HG02763 (cell line): ENCODE data around the gene EMC7.
"Not testable (repeated sequence)": the region's sequence is repeated elsewhere in the genome, so short reads cannot be mapped to it uniquely, and the experiment has no call there.

Experiments used
- ATAC-seq: cut with Tn5 transposase; IDR thresholded peaks from one replicate; pipeline ENCODE4 v1.9.1; 2021; ENCODE audit warnings: mild to moderate bottlenecking, moderate library complexity; ENCODE audit not compliant: unreplicated experiment

The EMC7 gene

DNA sequence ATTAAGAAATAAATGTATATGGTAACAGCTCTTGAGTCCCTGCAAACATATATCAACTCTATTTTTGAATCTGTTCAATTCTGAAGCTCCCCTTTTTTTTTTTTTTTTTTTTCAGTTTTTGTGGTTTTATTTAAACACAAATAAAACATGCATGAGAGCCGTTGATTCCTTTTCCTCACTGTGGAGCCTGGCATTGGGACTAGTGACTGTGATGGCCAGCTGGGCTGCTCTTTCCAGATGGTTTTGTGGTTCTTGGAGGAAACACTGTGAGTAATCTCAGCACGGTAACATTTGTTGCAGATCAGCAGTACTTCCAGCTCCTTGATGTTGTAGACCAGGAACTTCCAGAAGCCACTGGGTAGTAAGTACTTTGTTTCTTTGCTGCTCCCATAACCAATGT is 15.9 kb downstream of the EMC7 start:
- no peak for ATAC-seq

DNA sequence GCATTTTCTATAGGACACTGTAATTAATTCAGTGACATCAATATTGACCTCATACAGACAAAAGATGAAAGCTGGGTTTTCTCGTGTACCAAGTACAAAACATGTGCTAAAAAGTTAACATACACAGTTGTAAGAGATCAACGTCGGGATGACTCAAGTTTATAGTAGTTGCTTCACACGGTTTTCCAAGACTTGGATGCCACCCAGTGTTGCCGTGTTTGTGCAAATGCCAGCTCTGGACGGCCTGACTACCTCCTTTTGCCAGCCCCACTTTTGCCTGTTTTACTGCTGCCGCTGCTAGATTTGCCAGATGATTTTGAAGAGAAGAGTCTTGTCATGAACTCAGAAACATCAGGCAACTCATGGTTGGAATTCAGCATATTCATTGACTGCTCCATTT is 17.6 kb downstream of the EMC7 start:
- ATAC-seq, result no peak

DNA sequence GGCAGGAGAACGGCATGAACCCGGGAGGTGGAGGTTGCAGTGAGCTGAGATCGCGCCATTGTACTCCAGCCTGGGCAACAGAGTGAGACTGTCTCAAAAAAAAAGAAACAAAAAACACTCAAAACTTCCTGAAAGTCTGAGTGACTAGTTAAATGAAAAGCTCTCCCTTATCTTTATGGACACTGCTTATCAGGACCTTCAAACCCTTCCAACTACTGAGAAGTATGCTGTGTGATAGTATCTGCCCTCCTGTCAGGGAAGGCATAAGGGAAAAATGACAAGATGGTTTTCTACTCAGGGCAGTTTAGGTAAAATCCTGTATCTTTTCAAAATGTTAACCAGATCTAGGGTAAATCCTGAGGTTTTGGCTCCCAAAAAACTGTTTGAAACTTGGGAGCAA is 21.8 kb downstream of the EMC7 start:
- no peak for ATAC-seq

DNA sequence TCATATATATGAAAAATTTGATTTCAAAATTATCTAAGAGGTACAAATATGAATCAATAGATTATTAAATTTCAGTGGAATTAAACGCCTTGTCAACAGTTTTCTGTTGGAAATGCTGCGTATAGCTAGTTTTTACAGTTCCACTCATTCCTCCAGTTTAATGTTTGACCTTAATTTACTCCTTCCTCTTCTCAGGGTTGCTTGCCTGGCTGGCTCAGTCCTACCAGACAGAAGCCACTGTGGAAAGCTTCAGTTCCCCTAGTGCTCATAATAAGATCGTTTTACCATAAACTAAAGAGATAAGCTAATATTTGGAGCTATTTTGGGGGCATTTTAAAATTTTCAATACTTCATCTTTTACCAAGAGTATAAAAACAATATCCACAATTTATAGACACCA is 22.8 kb downstream of the EMC7 start:
- no peak for ATAC-seq

DNA sequence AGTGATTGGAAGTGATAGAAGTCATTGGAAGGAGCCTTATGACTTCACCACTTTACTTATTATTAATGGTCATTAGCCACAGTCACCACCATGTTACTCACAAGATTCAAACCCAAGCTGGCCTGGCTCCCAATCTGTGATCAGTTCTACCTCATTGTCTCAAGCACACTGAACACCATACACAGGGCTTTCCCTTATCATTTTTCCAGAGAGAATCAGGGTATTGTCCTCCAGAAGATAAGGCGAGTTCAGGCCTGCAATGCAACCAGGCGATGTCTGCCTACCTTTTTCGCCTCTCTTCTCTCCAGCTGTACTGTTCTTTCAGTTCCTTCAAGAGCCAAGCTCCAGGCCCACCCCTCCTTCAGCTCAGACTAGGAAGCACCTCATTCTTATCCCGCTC is 24.9 kb downstream of the EMC7 start:
- no peak for ATAC-seq

DNA sequence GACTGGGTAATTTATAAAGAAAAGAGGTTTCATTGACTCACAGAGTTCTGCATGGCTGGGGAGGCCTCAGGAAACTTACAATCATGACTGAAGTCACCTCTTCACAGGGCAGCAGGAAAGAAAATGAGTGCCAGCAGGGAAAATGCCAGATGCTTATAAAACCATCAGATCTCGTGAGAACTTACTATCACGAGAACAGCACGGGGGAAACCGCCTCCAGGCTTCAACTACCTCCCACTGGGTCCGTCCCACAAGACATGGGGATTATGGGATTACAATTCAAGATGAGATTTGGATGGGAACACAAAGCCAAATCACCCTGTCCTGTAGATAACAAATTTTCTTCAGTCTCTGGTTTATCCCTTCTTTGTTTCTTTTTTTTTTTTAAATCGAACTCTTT is 31.7 kb downstream of the EMC7 start:
- ATAC-seq, result no peak

DNA sequence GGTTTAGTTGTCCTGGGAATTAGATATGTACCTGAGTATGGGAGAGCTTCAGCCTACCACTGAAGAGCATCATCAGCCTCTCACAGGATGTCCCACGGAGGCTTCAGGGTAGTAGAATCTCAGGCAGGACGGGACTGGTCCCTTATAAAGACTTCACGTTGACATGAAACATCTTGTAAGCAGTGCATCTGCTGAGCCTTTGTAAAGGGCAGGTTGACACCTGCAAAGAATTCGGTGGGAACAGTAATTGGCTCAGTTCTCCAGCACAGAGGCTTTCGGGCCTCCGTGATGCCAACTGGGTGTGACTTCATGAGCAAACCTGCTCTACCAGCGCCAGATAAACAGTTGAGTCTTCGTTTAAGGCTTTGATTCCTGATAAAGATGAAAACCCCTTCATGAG is 35.7 kb downstream of the EMC7 start:
- no peak for ATAC-seq

DNA sequence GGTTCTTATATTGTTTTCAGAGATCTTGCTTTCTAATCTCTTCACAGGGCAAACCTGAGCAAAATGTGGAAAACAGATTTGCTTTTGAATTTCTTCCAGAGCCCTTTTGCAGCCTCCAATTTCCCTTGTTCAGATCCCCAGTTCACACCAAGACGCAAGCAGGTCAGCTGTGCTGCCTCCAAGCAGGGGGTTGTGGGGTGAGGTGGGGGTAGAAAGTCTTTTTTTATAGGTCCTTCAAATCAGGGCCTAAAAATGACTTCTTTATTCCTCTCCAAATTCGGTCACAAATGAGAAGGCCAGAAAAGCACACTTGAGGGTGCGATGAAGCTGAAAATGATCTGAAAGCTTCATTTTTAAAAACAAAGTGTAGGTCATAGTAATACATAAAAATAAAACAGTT is 36.4 kb downstream of the EMC7 start:
- no peak for ATAC-seq

DNA sequence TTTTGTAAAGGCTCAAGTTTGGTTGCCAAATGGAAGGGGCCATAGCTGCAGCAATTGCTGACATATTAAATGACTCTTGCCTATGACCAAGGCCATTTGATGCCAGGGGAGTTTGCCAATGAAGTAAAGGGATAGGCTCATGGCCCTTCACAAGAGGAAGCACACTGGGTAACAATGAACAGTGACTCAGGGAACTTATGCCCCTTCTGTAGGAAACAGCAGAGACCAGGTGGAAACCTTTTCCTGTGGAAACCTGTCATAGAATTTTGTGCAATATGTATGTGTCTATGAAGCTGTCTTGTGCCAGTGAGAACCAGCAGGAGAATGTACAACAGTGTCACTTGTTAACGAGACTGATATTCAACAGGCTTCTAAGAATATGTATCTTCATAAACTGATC is 37.2 kb downstream of the EMC7 start:
- no peak for ATAC-seq

DNA sequence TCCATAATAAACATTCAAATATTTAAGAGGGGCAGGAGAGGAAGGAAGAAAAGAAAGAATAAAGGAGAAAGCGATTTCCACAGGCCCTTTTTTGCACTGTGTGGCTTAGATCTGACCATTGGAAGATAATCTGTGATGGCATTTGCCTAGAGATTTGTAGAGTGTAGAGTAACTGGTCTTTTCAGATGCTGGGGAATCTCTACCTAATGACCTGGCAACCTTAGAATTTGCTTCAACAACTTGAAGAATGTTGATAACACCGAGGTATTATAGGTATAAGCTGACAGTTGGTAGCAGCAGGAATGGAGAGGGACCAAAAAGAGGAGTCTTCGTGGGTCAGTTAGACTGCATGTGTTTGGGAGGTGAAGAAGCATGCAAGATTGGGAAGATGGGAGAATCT is 41.7 kb downstream of the EMC7 start:
- no peak for ATAC-seq

DNA sequence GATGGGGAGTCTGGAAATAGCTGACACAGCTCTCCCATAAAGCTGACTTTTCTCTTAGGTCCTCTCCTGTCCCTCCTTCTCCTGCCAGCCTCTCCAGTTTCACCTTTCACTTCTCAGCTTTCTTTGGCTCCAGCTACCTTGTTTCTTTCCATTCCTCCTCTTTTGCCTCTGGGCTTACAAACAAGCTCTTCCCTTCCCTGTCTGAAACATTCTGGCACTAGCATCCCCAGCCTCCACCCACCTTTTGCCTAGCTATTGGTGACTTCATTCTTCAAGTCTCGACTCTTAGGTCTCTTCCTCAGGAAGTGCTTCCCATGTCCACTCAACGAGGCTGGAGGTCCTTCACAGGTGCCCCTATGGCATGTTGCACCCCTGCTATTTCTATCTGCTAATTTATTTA is 42.2 kb downstream of the EMC7 start:
- no peak for ATAC-seq

DNA sequence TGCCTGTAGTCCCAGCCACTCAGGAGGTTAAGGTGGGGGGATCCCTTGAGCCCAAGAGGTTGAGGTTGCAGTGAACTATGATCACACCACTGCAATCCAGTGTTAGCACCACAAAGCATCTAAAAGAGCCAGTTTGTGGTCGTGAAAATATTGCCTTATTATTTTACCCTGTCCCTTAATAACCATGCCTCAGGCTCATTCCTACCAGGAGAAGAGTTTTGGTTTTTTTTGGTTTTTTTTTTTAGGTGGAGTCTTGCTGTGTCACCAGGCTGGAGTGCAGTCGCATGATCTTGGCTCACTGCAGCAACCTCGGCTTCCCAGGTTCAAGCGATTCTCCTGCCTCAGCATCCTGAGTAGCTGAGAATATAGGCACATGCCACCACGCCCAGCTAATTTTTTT is 44.8 kb downstream of the EMC7 start:
- no peak for ATAC-seq

DNA sequence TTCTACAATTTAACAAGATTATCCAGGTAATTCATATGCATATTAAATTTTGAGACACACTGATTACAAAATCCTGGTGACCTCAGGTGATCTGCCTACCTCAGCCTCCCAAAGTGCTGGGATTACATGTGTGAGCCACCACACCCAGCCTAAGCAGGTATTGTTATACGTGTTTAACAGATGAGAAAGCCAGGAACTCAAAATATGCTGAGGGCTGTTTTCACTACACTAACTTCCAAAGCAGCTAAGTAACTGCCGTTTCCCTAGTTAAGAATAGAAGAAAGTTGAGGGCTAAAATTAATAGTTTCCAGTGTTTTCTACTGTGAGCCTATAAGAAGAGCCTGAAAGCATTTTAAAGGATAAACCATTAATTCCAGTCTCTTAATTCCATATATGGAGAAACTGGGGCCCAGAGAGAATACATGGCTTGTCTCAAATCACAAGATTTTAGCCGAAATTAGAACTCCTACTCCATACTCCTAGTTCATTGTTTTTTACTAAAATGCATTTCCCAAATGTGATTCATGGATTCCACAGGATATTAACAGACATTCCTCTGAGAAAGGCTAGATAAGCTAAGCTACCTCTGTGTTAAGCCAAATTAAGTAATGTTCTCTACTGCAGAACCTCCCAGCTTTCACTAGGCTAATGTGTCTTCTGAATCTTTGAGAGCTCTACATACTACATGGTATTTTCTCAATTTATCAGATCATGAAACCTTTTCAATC is 45.6 kb downstream of the EMC7 start:
- ATAC-seq, result no peak

DNA sequence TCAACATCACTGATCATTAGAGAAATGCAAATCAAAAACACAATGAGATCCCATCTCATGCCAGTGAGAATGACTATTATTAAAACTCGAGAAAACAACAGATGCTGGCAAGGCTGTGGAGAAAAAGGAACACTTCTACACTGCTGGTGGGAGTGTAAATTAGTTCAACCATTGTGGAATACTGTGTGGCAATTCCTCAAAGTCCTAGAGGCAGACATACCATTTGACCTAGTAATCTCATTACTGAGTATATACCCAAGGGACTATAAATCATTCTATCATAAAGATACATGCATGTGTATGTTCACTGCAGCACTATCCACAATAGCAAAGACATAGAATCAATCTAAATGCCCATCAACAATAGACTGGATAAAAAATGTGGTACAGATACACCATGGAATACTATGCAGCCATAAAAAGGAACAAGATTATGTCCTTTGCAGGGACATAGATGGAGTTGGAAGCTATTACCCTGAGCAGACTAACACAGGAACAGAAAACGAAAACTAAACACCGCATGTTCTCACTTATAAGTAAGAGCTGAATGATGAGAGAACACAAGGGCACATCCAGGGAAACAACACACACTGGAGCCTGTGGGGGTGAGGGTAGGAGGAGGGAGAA is 47.5 kb downstream of the EMC7 start:
- ATAC-seq, result no peak

DNA sequence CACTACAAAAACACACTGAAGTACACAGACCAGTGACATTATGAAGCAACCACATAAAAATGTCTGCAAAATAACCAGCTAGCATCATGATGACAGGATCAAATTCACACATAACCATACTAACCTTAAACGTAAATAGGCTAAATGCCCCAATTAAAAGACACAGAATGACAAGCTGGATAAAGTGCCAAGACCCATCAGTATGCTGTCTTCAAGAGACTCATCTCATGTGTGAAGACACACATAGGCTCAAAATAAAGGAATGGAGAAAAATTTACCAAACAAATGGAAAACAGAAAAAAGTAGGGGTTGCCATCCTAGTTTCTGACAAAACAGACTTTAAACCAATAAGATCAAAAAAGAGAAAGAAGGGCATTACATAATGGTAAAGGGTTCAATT is 51.3 kb downstream of the EMC7 start:
- ATAC-seq, result not testable (repeated sequence)

DNA sequence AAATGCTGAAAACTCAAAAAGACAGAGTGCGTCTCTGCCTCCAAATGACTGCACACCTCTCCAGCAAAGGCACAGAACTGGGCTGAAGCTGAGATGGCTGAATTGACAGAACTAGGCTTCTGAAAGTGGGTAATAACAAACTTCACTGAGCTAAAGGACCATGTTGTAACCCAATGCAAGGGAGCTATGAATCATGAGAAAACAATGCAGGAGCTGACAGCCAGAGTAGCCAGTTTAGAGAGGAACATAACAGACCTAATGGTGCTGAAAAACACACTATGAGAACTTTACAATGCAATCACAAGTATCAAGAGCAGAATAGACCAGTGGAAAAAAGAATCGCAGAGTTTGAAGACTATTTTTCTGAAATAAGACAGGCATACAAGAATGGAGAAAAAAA is 52.5 kb downstream of the EMC7 start:
- no peak for ATAC-seq

DNA sequence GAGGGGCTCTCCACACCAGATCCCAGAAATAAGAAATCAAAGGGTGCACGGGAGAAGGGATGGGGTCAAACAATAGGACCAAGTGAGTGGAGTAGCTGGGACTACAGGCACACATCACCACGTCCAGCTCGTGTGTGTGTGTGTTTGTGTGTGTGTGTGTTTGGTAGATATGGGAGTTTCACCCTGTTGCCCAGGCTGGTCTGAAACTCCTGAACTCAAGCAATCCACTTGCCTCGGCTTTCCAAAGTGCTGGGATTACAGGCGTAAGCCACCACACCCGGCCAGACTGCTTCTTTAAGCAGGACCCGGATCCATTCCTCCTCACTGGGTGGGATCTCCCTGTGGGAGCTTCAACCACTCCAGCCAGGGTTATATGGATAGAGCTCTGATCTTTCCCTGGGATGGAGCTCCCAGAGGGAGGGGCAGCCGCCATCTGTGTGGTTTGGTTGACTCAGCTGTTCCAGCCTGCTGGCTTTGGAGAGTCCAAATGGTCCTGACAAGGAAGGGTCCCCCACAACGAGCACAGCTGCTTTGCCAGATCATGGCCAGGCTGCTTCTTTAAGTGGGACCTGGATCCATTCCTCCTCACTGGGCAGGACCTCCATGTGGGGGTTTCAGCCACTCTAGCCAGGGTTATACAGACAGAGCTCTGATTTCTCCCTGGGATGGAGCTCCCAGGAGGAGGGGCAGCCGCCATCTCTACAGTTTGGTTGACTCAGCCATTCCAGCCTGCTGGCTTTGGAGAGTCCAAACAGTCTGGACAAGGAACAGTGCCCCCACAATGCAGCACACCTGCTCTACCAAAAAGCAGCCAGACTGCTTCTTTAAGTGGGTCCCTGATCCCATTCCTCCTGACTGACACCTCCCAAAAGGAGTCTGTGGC is 53.5 kb downstream of the EMC7 start:
- no peak for ATAC-seq

DNA sequence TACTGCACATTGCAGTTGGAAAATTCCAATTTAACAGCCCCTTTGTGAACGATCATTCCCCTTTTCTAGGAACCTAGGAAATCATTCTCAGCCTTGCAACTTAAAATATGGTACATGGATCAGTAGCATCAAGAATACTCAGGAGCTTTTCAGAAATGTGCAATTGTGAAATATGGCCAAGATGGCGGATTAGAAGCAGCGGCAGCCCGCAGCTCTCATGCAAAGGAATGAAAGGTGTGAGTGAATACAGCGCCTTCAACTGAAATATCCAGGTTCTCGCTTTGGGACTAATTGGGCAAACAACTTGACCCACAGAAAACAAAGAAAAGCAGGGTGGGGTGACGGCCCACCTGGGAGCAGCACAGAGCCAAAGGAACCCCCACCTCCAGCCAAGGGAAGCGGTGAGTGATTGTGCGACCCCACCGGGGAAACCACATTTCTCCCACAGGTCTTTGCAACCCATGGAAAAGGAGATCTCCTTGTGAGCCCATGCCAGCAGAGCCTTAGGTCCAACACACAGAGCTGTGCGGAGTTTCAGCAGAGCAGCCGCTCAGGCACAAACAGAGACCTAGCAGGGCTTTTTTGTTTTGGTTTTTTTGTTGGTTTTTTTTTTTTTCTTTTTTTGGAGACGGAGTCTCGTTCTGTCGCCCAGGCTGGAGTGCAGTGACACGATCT is 55.1 kb downstream of the EMC7 start:
- no peak for ATAC-seq

DNA sequence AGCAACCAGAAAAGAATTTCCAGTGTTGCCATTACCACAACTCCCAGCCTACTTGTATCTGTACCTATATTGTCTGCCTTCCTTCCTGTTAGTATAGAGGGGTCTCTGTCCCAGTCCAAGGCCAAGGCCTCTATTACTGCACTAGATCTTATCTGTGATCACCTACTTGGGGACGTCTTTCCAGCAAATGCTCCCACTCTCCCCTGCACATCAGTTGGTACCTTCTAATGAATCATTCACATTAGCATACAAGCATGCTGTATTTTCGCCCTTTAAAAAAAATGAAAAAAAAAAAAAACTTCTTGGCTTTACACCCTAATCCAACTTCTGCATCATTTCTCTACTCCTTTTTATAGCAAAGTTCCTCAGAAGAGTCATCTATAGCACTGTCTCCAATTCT is 57.8 kb downstream of the EMC7 start:
- ATAC-seq, result no peak

DNA sequence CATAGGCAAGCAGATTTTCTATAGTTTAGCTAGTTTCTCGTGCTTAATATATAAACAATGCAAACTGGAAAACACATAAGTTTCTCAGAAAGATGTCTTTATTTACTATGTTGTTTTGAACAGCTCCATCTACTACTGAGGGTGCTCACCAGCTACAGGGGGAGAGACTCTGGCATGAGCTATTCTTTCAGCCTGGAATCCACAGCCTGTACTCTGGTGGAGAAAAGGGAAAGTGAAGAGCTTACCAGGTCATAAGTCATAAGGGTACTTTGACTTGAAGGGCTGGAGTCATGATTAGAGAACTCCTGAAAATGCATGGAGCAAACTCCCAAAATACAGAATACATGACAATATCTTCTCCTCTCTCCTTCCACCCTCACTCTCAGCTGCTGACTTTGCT is 58.3 kb downstream of the EMC7 start:
- ATAC-seq, result no peak

DNA sequence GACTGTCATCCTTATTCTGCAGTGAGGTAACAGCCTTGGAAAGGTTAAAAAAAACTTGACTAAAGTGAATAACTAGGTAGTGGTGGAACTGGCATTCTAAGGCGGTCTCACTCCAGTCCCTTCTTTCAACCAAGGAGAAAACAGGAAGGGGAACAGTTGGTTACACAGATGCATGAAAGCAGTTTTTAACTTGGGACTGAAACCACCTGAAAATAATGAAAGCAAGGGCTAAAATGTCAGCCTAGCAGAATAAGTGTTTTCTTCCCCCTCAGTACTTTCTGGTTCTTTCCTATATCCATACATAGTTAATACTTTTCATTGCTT is 61.9 kb downstream of the EMC7 start:
- ATAC-seq, result no peak
